Hepatocyte (in vitro differentiated cells): ENCODE data around the gene NCAM1. TPM values are rescaled to one million over a fixed set of nuclear protein-coding genes. Genes with fewer than 3 reads are reported as not detected.

Experiments used
- DNase-seq: peaks from one replicate; pipeline ENCODE4 v3.0.0-alpha.2; 2016; ENCODE audit warnings: low spot score
- H2AFZ ChIP-seq: fragments of 200-600 bp; sonication (generic); 2 replicates; pipeline ENCODE4 v1.6.0; 2016; ENCODE audit warnings: antibody characterized with exemption, mild to moderate bottlenecking
- H3K27ac ChIP-seq: fragments of 200-600 bp; sonication (generic); 2 replicates; pipeline ENCODE4 v1.5.1; 2016; ENCODE audit warnings: mild to moderate bottlenecking
- H3K27me3 ChIP-seq: fragments of 200-600 bp; sonication (generic); 2 replicates; pipeline ENCODE4 v1.6.1; 2016
- H3K36me3 ChIP-seq: fragments of 200-600 bp; sonication (generic); replicated peaks from 2 replicates; pipeline ENCODE4 v1.5.1; 2016; ENCODE audit warnings: low read depth; ENCODE audit not compliant: insufficient read depth
- H3K4me1 ChIP-seq: fragments of 200-600 bp; sonication (generic); 2 replicates; pipeline ENCODE4 v1.5.1; 2016; ENCODE audit warnings: mild to moderate bottlenecking, moderate library complexity; ENCODE audit not compliant: insufficient read depth
- H3K4me2 ChIP-seq: fragments of 200-600 bp; sonication (generic); 2 replicates; pipeline ENCODE4 v1.6.0; 2016
- H3K4me3 ChIP-seq: fragments of 200-600 bp; sonication (generic); 2 replicates; pipeline ENCODE4 v1.5.1; 2016; ENCODE audit warnings: mild to moderate bottlenecking
- H3K79me2 ChIP-seq: fragments of 200-600 bp; sonication (generic); 2 replicates; pipeline ENCODE4 v1.6.0; 2017; ENCODE audit warnings: mild to moderate bottlenecking
- H3K9me2 ChIP-seq: fragments of 200-600 bp; sonication (generic); replicated peaks from 2 replicates; pipeline ENCODE4 v1.6.0; 2017; ENCODE audit warnings: mild to moderate bottlenecking; ENCODE audit not compliant: insufficient read depth
- H3K9me3 ChIP-seq: fragments of 200-600 bp; sonication (generic); 2 replicates; pipeline ENCODE4 v1.5.1; 2016; ENCODE audit warnings: low read depth, mild to moderate bottlenecking
- H4K20me1 ChIP-seq: fragments of 200-600 bp; sonication (generic); 2 replicates; pipeline ENCODE4 v1.6.0; 2016; ENCODE audit warnings: mild to moderate bottlenecking; ENCODE audit not compliant: insufficient read depth, poor library complexity, severe bottlenecking
- CTCF ChIP-seq: fragments of 200-600 bp; sonication (generic); IDR thresholded peaks from 2 replicates; pipeline ENCODE4 v1.5.1; 2016; ENCODE audit warnings: antibody characterized with exemption, mild to moderate bottlenecking; ENCODE audit not compliant: poor library complexity
- EZH2 ChIP-seq: fragments of 200-600 bp; sonication (generic); IDR thresholded peaks from 2 replicates; pipeline ENCODE4 v1.6.1; 2016; ENCODE audit warnings: antibody characterized with exemption, mild to moderate bottlenecking, borderline replicate concordance
- EZH2phosphoT487 ChIP-seq: fragments of 200-600 bp; sonication (generic); IDR thresholded peaks from one replicate; pipeline ENCODE4 v1.6.1; 2018; ENCODE audit warnings: antibody characterized with exemption, mild to moderate bottlenecking, low read depth, moderate library complexity; ENCODE audit not compliant: unreplicated experiment, severe bottlenecking
- WGBS: methylation state at CpG from one replicate; pipeline ENCODE4 v1.1.6; 2016; ENCODE audit warnings: low lambda C conversion rate; ENCODE audit errors: missing lambda C conversion rate; 5-methylcytosine and 5-hydroxymethylcytosine counted together
- polyA plus RNA-seq: library from polyadenylated mRNA; unstranded; fragments of >200 nt; fragmentation: Nextera tagmentation; extraction: Ambion mirVana; gene quantifications from 2 replicates; pipeline ENCODE4 v1.2.1, GENCODE V29; 2016
- total RNA-seq: library from RNA; depleted of rRNA; stranded (reverse); fragments of >200 nt; gene quantifications from 2 replicates; pipeline ENCODE4 v1.2.3, GENCODE V29; 2014

The NCAM1 gene
- total and polyA plus RNA-seq, 2 experiments from 2014 or later, result 12.4 to 27.2 TPM

- no peak for DNase-seq
- H3K9me2 ChIP-seq, result no peaks in the 10 kb centered on the region
- no peaks in the 10 kb centered on the region for H3K27me3 ChIP-seq
- H3K27ac ChIP-seq, result no peak overlapping the region
- no peaks in the 10 kb centered on the region for H3K79me2 ChIP-seq
- H3K4me3 ChIP-seq, result no peak overlapping the region
- no peaks in the 10 kb centered on the region for H3K36me3 ChIP-seq
- no peak overlapping the region for H3K4me2 ChIP-seq
- no peaks in the 10 kb centered on the region for H3K9me3 ChIP-seq
- 87% methylated on average over 9 of the region's 9 CpGs for WGBS
- no peaks in the 10 kb centered on the region for H4K20me1 ChIP-seq
- TF ChIP-seq EZH2 (no peak), EZH2phosphoT487 (no peak), CTCF (no peak)
- no peak overlapping the region for H2AFZ ChIP-seq
- no peaks in the 10 kb centered on the region for H3K4me1 ChIP-seq
These were observed 186.9 kb downstream of the NCAM1 start for GRCh38 chr11:113148076-113148475.

- no peak overlapping the region for H3K27ac ChIP-seq
- no peak overlapping the region for H3K4me2 ChIP-seq
- no peak overlapping the region for H2AFZ ChIP-seq
- no peaks in the 10 kb centered on the region for H3K4me1 ChIP-seq
- DNase-seq, result no peak
- no peaks in the 10 kb centered on the region for H4K20me1 ChIP-seq
- H3K4me3 ChIP-seq, result no peak overlapping the region
- no peaks in the 10 kb centered on the region for H3K79me2 ChIP-seq
- H3K9me2 ChIP-seq, result no peaks in the 10 kb centered on the region
- WGBS, result 71% methylated on average over 1 of the region's 1 CpG
- no peaks in the 10 kb centered on the region for H3K9me3 ChIP-seq
- no peaks in the 10 kb centered on the region for H3K36me3 ChIP-seq
- TF ChIP-seq EZH2, result no peak
- H3K27me3 ChIP-seq, result no peaks in the 10 kb centered on the region
These were observed 187.4 kb downstream of the NCAM1 start for GRCh38 chr11:113148652-113149051.

GRCh38 chr11:113151521-113151920, 190.3 kb downstream of the NCAM1 start:
- 69% methylated on average over 4 of the region's 4 CpGs for whole genome bisulfite sequencing
- no peaks in the 10 kb centered on the region for H3K79me2 ChIP-seq
- no peaks in the 10 kb centered on the region for H3K4me1 ChIP-seq
- TF ChIP-seq EZH2phosphoT487 (no peak), CTCF (no peak), EZH2 (no peak)
- H3K27me3 ChIP-seq, result no peaks in the 10 kb centered on the region
- peak; percentile 8 for DNase-seq
- no peaks in the 10 kb centered on the region for H4K20me1 ChIP-seq
- H3K36me3 ChIP-seq, result no peaks in the 10 kb centered on the region
- H3K9me2 ChIP-seq, result no peaks in the 10 kb centered on the region
- no peaks in the 10 kb centered on the region for H3K9me3 ChIP-seq
- H3K27ac ChIP-seq, result no peak overlapping the region
- no peak overlapping the region for H3K4me3 ChIP-seq
- H2AFZ ChIP-seq, result no peak overlapping the region
- no peak overlapping the region for H3K4me2 ChIP-seq

GRCh38 chr11:113152500-113152899, 191.3 kb downstream of the NCAM1 start:
- Histone ChIP-seq H3K36me3 (no peaks in the 10 kb centered on the region), H3K27me3 (no peaks in the 10 kb centered on the region), H3K9me2 (no peaks in the 10 kb centered on the region), H3K4me2 (no peak overlapping the region), H2AFZ (no peak overlapping the region), H3K9me3 (no peaks in the 10 kb centered on the region), H4K20me1 (no peaks in the 10 kb centered on the region), H3K79me2 (no peaks in the 10 kb centered on the region), H3K27ac (no peak overlapping the region), H3K4me1 (no peaks in the 10 kb centered on the region), H3K4me3 (no peak overlapping the region)
- no peak for DNase-seq
- no peak for TF ChIP-seq EZH2phosphoT487
- TF ChIP-seq CTCF, result no peak
- TF ChIP-seq EZH2, result no peak
